ENCODE data around the gene CTSZ.
"Not testable (repeated sequence)": the region's sequence is repeated elsewhere in the genome, so short reads cannot be mapped to it uniquely, and the experiment has no call there.

The CTSZ gene

DNA sequence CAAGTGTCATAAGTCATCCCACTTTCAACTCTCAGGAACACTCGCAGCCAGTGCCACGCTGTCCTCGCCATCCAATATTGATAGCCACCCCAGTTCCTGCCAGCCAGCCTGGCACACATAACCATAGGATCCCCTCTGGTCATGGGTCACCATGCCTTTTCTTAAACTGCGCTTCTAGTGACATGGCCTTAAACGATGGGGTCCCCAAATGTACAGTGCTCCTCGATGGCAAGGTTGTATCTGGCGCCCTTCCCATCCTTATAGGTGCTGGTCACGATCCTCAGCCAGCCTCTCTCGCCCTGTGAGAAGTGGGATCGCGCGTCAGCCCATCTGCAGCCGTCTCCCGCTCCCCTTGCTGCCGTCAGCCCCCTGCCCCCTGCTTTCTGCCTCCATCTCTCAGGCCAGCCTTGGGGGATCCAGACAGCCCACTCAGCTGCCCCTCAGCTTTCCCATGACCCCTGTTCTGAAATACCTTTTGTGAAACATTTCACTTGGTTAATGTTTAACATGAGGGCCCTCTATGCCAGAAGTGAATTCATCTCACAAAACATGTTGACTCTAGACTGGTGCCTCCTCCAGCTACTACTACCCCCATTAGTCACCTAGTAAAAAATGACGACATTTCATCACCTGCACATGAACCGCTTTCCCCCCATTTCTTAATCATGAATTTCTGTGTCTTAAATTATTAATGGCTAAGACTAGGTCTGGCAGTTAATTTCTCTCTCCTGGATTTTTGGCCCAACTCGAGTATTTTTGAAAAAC is 11.4 kb downstream of the CTSZ start:
- no peak for DNase-seq

DNA sequence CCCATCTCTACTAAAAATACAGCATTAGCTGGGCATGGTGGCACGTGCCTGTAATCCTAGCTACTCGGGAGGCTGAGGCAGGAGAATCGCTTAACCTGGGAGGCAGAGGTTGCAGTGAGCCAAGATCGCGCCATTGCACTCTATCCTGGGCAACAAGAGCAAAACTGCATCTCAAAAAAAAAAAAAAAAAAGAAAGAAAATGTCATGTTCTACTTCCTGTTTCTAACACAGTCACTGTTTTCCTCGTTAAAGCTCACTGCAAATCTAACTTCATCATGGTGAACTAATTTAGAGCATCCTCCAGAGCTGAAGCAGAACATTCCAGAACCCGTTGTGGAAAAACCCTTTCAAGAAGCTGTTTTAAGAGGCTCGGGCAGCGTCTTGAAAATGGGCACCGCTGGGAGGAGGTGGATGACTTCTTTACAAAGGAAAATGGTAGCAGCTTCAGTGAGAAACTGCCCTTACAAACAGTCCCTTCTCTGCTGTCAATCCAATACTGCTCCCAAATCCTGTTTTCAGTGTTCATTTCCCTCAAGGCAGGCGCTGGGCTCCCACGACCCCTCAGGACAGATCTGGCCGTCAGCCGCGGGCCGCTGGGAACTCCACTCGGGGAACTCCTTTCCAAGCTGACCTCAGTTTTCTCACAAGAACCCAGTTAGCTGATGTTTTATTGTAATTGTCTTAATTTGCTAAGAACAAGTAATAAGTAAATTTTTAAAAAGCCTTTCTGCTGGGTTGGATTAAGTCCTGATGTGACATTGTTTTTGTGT is 12.5 kb downstream of the CTSZ start:
- no peak for DNase-seq

DNA sequence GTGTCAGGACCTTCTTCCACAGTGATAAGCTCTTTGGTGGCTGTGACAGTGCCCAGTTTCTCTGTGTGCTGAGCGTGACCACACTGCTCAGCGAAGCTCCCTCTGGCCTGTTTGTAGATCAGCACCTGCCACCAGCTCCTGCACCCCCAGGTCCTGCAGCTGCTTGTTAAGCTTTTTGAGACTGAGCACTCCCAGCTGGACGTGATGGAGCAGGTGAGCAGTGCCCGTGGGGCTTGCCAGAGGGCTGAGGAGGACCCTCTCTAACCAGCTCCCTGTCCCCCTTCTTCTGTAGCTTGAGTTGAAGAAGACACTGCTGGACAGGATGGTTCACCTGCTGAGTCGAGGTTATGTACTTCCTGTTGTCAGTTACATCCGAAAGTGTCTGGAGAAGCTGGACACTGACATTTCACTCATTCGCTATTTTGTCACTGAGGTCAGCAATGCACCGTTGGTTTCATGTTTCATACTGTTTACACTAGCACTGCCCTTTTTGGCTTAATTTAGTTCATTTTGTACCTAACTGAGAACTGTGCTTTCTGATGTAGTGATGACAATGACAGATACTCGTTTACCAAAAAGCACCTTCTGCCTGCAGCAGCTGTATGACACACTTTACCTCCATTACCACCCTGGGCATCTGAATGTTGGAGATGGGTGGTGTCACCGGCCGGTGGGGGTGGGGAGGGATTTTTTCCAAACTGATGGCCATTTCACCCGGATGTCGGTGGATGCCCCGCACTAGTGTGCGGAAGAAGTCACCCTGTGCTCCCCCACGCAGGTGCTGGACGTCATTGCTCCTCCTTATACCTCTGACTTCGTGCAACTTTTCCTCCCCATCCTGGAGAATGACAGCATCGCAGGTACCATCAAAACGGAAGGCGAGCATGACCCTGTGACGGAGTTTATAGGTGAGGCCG is 13.5 kb downstream of the CTSZ start:
- DNase-seq = no peak

DNA sequence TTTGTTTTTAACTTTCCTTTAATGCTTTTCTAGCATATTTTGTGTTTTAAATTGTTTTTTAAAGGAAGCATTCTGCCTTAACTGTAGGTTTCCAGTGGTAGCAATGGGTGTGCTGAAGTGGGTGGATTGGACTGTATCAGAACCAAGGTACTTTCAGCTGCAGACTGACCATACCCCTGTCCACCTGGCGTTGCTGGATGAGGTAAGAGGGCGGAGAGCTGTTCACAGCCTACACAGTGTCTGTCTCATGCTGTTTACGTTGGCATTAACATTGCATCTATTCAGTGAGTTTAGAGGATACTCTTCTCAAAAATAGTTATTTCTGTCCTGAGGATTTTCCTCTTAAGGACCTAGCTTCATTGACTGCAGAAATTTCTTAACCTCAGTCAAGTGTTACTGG is 14.1 kb downstream of the CTSZ start:
- no peak for DNase-seq

DNA sequence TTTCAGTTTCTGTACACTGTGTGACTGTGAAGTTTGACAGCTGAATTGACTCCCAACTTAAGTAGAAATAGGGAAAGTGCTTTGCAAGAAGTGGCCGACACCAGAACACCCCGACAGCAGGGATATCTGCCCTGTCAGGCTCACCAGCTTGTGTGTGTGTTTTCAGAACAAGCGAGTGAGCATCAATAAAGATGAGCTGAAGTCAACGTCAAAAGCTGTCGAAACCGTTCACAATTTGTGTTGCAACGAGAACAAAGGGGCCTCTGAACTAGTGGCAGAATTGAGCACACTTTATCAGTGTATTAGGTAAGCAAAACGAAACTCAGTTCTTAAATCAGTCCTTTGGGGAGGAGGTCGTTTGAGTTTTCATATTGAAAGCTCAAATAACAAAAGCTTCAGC is 15.3 kb downstream of the CTSZ start:
- no peak for DNase-seq

DNA sequence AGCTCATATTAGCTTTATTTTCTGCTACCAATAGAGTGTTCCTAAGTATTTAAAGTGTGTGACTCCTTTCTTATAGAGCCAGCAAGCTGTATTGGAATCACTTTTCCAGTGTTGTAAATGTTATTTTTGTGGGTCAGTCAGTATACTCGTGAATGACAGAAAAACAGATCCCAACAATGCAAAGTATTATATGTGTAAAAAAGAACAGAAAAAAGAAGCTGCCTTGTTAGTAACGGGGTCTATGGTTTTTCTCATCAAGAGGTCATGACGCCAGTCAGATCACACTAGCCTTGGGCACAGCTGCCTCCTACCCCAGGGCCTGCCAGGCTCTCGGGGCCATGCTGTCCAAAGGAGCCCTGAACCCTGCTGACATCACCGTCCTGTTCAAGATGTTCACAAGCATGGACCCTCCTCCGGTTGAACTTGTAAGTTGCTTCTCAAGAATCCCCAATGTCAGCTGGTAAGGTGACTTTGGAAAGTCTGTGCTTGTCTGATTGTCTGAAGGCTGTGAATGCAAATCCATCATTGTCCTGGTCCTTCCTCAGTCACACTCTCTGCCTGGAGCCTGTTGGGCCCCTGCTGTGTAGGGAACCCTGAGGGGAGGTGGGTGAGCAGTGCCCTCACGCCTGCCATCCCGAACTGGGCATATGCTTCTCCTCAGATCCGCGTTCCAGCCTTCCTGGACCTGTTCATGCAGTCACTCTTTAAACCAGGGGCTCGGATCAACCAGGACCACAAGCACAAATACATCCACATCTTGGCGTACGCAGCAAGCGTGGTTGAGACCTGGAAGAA is 16.2 kb downstream of the CTSZ start:
- DNase-seq = no peak

DNA sequence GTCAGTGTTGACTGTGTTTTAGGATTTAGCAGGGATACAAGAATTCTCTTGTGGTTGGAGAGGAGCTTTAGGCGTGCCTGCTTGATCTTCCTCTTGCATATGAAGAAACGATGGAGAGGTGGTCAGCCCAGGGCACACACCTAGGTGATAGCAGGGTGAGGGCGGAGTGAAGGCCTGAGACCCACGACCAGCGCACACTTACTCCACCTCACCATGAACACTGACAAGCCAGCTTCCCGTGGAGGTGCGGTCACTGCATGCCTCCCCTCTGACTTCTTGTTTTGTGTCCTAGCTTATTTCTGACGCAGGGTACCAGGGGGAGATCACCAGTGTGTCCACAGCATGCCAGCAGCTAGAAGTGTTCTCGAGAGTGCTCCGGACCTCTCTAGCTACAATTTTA is 17.9 kb downstream of the CTSZ start:
- no peak for DNase-seq

DNA sequence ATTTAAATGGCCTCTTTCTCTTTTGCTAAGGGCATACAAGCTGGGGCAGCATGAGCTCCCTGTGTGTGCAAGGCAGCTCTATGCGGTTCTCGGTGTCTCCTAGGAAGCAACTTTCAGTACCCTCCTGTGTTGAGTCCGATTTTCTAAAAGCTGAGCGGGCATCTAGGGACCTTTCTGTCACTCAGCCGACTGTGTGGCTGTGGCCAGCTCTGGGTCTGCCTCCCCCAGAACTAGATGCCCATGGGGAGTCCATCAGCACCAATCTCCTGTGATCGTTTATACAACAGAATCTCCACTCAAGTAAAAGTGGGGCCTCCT is 18.5 kb downstream of the CTSZ start:
- no peak for DNase-seq

DNA sequence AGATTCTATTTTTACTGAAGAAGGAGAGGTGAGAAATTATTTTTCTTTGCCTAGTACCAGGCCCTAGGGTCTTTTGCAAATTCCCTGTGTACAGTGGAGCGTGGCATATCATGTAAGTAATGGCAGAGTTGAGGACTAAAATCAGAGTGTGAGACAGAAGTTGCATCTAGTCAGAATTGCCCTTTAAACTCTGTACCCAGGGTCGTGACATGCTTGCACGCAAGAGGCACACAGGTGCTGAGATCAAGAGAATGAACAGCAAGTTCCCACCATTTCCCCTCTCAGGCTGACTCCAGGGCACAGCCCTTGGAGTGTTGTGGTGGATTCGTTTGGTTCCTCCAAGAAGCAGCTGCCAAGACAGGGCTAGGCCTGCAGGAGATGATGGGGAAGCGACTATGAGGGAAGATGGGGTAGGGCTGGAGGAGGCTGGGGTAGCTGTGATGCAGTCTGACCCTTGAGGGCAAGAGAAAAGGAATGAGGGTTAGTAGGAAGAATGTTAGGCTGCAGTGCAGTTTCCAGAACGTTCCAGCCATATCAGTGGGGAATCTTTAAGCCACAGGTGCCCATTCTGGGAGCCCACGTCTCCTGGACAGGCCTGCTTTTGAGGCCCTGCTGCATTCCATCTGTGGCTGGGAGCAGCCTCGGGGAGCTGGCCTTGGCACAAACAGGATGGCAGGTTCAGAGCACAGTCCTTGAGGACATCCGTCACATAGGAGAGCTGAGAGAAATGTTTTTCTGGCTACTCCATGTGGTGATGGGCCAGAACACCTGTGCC is 19.1 kb downstream of the CTSZ start:
- no peak for DNase-seq

DNA sequence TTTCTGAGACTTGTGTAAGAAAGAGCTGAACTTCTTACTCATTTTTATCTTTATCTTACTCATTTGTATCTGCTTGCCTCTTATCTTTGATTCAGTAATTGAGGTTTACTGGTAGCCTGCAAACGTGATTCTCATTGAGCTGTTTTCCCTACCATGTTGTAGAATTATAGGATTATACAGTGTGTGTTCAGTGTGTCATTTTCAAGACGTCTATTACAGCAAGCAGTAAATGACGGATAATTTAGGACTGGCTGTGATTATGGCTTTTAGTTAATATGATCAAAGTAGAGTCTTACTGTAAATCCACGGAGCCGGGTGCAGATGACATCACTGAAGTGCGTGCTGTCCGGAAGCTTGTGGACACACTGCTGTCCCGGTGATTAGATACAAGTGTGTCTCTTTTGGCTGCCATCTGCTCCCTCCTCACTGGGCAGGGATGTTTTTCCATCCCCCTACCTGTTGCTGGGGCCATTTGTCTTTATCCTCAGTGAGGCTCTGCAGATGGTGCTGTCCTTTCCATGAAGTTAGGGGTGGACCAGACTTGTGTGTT is 20.0 kb downstream of the CTSZ start:
- no peak for DNase-seq

DNA sequence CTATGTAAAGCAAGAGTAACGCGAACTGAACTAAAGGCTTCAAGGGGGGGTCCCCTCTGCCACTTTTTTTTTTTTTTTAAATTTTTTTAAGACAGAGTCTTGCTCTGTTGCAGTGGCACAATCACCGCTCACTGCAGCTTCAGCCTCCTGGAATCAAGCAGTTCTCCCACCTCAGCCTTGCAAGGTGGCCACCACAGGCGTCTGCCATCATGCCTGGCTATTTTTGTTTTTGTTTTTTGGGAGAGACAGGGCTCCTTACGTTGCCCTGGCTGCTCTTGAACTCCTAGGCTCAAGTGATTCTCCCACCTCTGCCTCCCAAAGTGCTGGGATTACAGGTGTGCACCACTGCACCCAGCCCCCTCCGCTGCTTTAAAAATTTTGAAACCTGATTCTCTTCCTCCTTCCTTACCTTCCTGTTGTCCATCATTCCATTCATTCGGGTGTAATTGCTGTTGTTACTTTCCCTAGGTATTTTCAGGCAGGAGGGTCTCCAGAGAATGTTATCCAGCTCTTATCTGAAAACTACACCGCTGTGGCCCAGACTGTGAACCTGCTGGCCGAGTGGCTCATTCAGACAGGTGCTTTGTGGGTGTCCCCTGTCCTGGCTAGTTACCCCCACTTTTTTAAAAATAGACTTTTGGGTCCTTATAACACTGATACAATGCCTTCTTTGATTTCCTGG is 20.6 kb downstream of the CTSZ start:
- DNase-seq = no peak

DNA sequence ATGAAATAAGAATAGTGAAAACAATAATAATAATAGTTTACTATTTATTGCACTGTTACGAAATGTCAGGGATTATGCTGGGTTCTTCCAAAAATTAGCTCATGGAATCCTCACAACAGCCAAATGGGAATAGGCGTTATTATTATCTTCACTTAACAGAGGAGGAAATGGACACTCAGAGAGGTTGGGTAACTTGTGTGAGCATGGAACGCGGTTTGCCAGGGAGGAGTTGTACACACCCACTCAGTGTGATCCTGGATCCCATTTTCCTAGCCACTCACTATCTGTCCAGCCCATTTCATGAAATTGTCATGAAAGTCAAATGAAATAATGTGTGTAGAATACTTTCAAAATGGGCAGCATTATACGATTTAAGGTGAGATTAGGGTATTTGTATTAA is 21.4 kb downstream of the CTSZ start:
- no peak for DNase-seq

DNA sequence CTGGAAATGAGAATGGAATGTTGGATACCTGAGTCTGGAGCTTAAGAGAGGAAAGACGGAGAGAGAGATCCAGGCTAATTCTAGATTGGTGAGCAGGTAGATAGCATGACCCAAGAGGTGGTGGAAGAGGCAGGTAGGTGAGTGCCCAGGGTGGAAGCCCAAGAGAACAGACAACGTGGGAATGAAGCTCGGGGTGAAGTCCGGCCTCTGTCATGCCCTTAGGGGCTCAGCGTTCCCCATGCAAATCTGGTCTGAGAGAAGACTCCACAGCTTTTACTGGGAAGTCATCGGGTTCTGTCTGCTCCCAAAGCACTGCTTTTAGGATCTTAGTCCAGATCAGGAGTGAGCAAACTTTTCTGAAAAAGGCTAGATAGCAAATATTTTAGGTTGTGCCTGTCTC is 22.4 kb downstream of the CTSZ start:
- no peak for DNase-seq

DNA sequence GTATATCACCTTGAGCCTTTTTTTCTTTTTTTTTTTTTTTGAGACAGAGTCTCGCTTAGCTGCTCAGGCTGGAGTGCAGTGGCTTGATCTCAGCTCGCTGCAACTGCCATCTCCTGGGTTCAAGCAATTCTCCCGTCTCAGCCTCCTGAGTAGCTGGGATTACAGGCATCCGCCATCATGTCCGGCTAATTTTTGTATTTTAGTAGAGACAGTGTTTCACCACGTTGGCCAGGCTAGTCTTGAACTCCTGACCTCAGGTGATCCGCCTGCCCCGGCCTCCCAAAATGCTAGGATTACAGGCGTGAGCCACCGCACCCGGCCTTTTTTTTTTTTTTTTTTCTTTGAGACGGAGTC is 24.0 kb downstream of the CTSZ start:
- DNase-seq = not testable (repeated sequence)

DNA sequence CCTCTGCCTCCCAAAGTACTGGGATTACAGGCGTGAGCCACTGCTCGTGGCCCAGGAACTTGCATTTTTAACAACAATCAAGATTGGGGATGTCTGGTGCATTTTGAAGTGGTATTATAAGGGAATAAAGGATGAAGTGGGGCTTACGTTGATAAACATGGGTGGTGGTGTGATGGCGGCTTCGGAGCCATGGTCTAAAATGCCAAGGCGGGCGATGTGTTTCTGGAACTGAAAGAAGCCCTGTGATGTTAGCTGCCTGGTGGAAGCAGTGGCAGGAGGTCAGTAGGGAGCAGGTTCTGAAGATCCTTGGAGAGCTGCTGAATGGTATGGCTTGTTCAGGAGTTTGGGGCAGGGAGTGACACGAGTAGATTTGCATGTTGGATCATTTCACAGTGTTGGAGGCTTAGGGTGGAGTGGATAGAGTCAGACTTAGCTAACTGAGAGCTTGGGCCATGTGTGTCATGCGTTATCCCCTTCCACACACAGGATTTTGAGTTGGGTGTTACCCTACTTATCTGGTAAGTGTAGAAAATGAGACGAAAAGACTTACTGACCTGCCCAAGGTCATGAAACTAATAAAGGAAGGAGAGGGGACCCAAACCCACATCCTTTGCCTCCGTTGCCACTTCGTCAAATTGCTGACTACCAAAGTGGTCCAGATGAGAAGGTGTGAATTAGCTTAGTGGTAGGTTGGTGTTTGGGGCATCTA is 24.5 kb downstream of the CTSZ start:
- DNase-seq = no peak

DNA sequence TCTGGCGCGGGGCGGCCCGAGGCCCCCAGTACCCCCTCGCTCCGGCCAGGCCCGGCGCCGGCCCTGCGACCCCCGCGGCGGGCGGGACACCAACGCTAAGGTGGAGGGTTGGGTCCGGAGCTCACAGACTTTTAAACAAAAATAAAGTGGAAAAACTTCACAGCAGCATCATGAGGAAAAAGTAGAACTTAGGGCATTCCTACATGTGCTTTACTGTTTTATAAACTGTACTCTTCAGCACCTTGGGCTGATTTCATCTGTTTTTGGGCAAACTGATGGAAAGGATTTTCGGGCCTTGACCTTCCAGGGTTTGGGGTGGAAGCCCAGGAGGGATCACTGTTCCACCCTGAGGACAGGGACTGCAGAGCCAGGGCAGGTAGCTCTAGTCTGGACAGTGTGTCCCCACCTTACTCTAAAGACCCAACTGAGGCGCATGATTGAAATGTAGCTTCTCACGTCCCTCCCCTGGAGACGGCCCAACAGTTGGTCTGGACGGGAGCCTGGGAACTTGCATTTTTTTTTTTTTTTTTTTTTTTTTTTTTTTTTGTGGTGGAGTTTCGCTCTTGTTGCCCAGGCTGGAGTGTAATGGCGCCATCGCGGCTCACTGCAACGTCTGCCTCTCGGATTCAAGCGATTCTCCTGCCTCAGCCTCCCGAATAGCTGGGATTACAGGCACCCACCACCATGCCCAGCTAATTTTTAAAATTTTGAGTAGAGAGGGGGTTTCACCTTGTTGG is 25.3 kb downstream of the CTSZ start:
- DNase-seq = no peak

DNA sequence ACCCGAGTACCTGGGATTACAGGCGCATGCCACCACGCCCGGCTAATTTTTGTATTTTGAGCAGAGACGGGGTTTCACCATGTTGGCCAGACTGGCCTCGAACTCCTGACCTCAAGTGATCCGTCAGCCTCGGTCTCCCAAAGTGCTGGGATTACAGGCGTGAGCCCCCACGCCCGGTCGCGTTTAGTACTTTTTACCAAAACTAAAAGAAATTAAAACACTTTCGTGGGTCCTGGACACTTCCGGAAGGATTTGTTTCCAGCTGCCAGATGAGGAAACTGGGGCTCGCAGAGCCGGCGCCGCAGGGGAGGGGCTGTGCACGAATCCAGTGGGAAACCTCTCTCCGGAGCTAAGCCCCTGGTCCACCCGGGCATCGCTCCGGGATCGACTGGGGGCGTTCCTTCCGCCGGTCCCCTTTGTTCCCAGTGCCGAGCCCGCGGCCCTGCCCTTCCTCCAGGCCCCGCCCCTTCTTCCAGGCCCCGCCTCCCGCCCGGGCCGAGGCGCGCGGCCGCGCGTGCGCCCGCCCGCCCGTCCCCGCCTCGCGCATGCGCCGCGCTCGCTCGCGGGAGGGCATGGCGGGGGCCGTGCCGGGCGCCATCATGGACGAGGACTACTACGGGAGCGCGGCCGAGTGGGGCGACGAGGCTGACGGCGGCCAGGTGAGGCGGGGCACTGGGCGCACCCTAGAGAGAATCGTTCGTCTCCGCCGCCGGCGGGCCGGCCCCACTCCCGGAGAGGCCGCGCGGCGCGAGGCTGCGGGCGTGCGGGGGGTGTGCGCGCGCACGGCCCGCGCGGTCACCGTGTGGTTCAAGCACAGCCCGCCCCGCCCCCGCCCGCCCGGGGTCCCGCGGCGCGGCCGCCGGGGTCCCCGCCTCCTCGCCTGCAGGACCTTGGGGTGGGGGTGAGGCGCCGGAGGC is 26.1 kb downstream of the CTSZ start, which contains the start of gene NELFCD:
TSS of gene NELFCD (plus strand) at position 546 of the 917 bp plus-strand sequence. CDS start at position 600, 54 bp downstream.
- peak; percentile 92 for DNase-seq

Measured in left hindlimb (tissue), 1 donor.